Stimulated activated CD4-positive, alpha-beta T cell treated with anti-CD3 and anti-CD28 coated beads, Interleukin-2, amount 100 ng/mL, for 24 hours (primary cell): Measurements from ENCODE around the gene CDK5RAP2.
"Not testable (repeated sequence)": the region's sequence is repeated elsewhere in the genome, so short reads cannot be mapped to it uniquely, and the experiment has no call there.

Experiments used
- DNase-seq, 2 donors: peaks; one replicate each; pipeline ENCODE4 v3.0.0-alpha.2; 2020

The CDK5RAP2 gene

GRCh38 chr9:120583958-120584369 lies 4.0 kb upstream of the CDK5RAP2 start:
- no peak for DNase-seq

DNA sequence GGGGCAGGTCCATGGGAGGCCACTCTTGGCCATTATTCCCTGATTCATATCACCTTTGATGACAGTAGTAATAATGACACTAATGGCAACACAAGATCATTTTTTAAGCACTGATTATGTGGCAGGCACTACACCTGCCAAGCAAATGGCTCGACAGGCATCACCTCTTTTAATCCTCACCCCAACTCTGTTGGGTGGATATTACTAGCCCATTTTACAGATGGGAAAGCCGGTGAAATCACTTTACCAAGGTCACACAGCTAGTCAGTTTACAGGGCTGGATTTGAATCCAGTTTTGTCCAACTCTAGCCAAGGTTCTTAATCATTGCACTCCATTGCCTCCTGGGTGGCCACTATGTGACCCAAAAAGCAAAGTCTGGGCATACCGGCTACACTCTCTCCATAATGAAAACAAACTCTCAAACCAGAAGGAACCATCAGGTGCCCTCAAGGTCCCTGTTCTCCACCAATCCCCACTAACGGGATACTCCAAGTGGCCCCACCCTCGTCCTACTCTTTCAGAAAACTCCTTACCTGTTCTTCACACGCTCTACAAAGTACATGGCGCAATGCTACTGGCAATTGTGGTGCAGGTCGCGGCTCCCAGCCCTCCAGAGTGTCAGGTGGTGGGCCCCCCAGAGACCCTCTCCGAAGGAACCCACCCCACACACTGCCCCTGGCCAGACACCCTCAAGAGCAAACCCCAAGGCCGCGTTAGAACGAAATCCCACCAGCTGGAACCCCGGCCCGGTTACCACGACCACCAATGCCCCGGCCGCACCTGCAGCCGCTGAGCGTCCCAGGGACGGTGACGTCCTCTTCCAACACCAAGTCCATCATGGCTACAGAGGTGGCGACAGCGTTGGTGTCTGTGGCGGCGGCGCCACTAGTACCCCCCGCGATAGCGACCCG lies 572 bp downstream of the CDK5RAP2 start:
- peak in 1 of 2 donors; percentile 19 for DNase-seq

DNA sequence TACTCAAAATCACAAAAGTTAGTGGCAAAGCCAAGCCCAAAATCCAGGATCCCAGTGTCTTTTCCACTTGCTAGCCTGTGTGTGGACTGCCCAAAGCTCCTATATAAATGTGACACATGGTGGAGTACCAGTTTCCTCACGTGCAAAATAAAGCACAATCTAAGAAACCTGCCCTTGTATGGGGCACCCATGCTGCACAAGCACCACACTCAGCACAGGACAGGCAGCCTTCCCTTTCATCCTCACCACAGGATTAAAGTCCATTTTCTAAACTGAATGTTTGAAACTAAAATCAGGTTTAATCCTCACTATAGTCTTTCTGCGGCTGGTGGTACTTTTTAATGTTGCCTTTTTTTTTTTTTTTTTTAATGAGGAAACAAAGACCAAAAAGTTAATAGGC lies 5.5 kb downstream of the CDK5RAP2 start:
- DNase-seq: no peak

GRCh38 chr9:120572472-120572871 lies 7.5 kb downstream of the CDK5RAP2 start:
- no peak for DNase-seq

GRCh38 chr9:120571443-120572257 lies 8.3 kb downstream of the CDK5RAP2 start:
- DNase-seq: no peak

DNA sequence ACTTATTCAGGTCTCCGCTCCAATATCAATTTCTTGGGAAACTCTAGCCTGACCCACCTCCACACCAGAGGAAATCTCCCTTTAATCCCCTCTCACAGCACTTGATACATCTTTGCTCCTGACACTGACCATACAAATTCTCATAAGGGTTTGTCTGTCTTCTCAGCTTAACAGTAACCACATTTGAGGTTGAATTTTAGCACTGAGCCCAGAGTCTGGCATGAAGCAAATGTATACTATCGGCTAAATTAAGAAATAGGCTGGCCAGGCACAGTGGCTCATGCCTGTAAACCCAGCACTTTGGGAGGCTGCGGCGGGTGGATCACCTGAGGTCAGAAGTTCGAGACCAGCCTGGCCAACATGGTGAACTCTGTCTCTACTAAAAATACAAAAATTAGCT lies 9.7 kb downstream of the CDK5RAP2 start:
- no peak for DNase-seq

- DNase-seq: no peak
Measured at GRCh38 chr9:120569556-120569955, 10.4 kb downstream of the CDK5RAP2 start.

GRCh38 chr9:120568816-120569215 lies 11.2 kb downstream of the CDK5RAP2 start:
- no peak for DNase-seq

GRCh38 chr9:120567874-120568273 lies 12.1 kb downstream of the CDK5RAP2 start:
- DNase-seq: no peak

- no peak for DNase-seq
Measured at GRCh38 chr9:120567081-120567480, 12.9 kb downstream of the CDK5RAP2 start.

DNA sequence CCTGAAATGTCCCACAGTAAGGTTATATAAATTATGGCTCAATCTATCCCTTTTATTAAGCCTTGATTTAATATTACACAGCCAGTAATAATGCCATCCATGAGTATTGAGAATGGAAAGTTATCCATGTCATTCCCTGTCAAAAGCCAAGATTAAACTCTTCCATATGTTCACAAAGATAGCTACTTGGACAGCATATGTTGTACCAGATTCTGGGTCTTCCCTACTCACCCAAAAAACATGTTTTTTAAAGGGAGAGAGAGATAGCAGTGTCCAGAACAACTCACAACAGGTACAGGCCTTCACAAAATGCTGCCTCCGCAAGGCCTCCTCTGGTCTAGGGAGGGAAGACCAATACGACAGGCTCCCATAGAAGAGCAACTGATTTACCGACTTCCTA lies 15.4 kb downstream of the CDK5RAP2 start:
- DNase-seq: no peak

GRCh38 chr9:120562861-120563443 lies 17.0 kb downstream of the CDK5RAP2 start:
- DNase-seq: no peak

DNA sequence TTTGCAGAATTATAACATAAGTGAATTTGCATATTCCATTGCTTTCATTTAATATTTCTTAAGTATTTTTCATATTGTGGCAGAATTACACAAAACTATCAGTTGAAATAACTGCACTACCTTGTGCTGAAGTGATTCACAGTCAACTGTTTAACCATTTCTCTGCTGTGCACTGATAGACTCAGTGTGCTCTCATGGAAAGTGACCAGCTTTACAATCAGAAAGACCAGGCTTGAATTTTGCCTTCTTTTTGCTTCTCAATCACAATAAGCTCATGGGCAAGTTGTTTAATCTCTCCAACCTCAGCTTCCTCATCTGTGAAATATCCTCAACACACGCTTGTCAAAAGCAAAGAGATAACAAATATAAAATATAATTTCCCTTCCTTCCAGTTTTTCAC lies 18.3 kb downstream of the CDK5RAP2 start:
- DNase-seq: no peak

- DNase-seq: no peak
Measured at GRCh38 chr9:120559546-120559945, 20.4 kb downstream of the CDK5RAP2 start.

- no peak for DNase-seq
Measured at GRCh38 chr9:120558454-120558853, 21.5 kb downstream of the CDK5RAP2 start.

DNA sequence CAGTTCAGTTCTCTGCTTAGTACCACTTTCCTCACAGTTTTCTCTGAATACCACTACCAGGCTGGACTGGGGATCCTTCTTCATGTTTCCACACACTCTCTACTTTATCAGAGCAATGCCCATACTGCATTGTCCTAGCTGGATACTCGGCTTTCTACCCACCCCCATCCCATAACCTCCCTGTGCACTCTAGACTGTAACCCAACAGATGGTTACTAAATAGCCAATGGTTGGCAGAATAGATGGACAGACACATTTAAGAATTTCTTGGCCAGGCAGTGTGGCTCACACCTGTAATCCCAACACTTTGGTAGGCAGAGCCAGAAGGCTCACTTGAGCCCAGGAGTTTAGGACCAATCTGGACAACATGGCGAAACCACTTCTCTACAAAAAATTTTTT lies 22.8 kb downstream of the CDK5RAP2 start:
- no peak for DNase-seq

GRCh38 chr9:120556775-120557174 lies 23.2 kb downstream of the CDK5RAP2 start:
- DNase-seq: no peak

DNA sequence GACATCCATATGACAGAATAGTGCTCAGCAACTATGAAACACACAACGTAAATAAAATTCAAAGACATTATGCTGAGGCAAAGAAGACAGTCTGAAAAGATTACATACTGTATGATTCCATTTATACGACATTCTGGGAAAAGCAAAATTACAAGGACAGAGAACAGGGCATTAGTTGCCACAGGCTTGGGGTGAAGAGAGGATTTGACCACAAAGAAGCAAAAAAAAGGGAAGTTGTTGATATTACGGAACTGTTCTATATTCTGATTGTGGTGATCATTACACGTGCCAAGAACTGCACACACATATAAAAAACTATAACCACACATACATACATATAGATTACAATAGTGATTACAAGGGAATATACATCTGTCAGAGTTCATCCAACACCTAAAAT lies 24.1 kb downstream of the CDK5RAP2 start:
- DNase-seq: no peak

- DNase-seq: not testable (repeated sequence)
Measured at GRCh38 chr9:120552210-120552704, 27.7 kb downstream of the CDK5RAP2 start.

DNA sequence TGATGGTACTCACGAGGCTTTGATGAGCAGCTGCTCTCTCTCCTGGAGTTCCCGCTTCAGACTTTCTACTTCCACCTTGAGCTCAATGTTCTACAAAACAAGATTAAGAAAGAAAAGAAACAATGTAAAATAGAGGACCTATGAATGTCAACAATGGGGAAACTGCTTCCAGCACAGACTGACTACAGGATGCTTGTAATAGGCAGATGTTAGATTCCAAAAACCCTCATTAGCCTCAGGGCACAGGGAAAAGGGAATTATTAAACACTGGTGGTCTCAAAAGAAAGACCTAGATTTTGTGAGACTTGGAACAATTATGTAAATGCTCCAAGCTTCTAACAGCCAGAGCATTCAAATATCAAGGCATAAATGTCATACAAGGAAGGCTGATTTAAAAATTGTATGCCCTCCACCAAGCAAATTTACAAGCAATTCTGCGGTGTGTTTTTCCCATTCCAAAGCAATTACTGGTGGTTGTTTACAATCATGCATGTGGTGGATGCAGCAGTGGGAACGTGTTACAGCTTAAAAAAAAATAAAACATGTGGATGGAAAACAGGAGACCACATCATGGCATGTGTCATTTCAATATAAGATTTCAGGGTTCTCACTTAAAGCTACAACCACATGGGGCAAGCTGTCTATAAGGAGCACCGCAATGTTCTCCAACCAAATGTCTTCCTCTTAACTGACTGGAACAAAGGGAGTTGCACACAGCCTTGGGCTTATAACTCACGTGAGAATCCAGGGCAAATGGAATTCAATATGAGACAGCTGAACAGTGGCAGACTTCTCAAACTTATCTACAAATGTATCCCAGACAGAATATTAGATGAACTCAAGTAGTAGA lies 34.0 kb downstream of the CDK5RAP2 start:
- DNase-seq: no peak

GRCh38 chr9:120544441-120544840 lies 35.5 kb downstream of the CDK5RAP2 start:
- DNase-seq: no peak
